Activated T-cell treated with anti-CD3 and anti-CD28 coated beads for 48 hours (primary cell): ENCODE measurements around the gene SPEG.
A peak's percentile ranks its signal among the peaks of the same experiment; 100 is the strongest.

Experiments used
- DNase-seq: peaks from one replicate; pipeline ENCODE4 v3.0.0-alpha.2; 2020; ENCODE audit warnings: low read depth

The SPEG gene

GRCh38 chr2:219462349-219462748 lies 27.7 kb downstream of the SPEG start:
- no peak for DNase-seq

GRCh38 chr2:219464286-219465032 lies 29.8 kb downstream of the SPEG start:
- DNase-seq = no peak

GRCh38 chr2:219465659-219466561 lies 31.3 kb downstream of the SPEG start:
- no peak for DNase-seq

GRCh38 chr2:219466816-219467735 lies 32.4 kb downstream of the SPEG start:
- DNase-seq = no peak

GRCh38 chr2:219467736-219468075 lies 33.1 kb downstream of the SPEG start:
- DNase-seq = no peak

GRCh38 chr2:219468410-219469185 lies 34.0 kb downstream of the SPEG start:
- DNase-seq = no peak

GRCh38 chr2:219469186-219469724 lies 34.6 kb downstream of the SPEG start:
- no peak for DNase-seq

GRCh38 chr2:219470429-219470828 lies 35.8 kb downstream of the SPEG start:
- no peak for DNase-seq

GRCh38 chr2:219471476-219472371 lies 37.1 kb downstream of the SPEG start:
- DNase-seq = no peak

GRCh38 chr2:219472629-219473187 lies 38.1 kb downstream of the SPEG start:
- DNase-seq = no peak

GRCh38 chr2:219473511-219473910 lies 38.9 kb downstream of the SPEG start:
- no peak for DNase-seq

- no peak for DNase-seq
Measured at GRCh38 chr2:219474285-219475060, 39.8 kb downstream of the SPEG start.

- DNase-seq = no peak
Measured at GRCh38 chr2:219475278-219475677, 40.6 kb downstream of the SPEG start.

GRCh38 chr2:219475697-219476651 lies 41.3 kb downstream of the SPEG start:
- peak; percentile 66 for DNase-seq

- DNase-seq = no peak
Measured at GRCh38 chr2:219476652-219477151, 42.1 kb downstream of the SPEG start.

- DNase-seq = no peak
Measured at GRCh38 chr2:219477179-219477578, 42.5 kb downstream of the SPEG start.

- no peak for DNase-seq
Measured at GRCh38 chr2:219477815-219478214, 43.2 kb downstream of the SPEG start.

GRCh38 chr2:219478916-219479315 lies 44.3 kb downstream of the SPEG start:
- DNase-seq = no peak
